ENCODE results near the gene OR4K1.

OR4K1 gene

DNA sequence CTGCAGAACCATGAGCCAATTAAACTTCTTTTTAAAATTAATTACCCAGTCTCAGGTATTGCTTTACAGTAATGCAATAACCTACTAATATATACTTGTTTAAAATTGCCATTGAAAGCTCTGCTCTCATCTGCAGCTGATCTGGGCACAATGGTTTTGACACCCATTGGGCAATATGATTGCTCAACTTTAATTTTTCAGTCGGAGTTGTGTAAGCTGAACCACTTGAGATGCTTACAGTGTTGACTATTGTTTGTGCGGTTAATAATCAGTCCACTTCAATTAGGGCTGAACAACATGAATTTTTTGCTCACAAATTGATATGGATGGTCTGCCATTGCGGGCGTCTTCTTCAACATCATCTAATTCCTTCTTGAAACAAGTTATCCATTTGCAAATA is 28.3 kb upstream of the OR4K1 start:
- ATAC-seq = no peak
- TF ChIP-seq CSDC2 (CRISPR knock-in tag; IDR thresholded peaks at IDR 0.05) = no peak
- TF ChIP-seq TOX (CRISPR knock-in tag; IDR thresholded peaks at IDR 0.05; ENCODE audit: borderline replicate concordance) = no peak
- no peak for TF ChIP-seq POU6F1 (CRISPR knock-in tag; IDR thresholded peaks at IDR 0.05; ENCODE audit: borderline replicate concordance, low read depth)
- TF ChIP-seq CREB5 (CRISPR knock-in tag; IDR thresholded peaks at IDR 0.05; ENCODE audit: low read depth) = no peak
- no peak for TF ChIP-seq ESRRG (CRISPR knock-in tag; IDR thresholded peaks at IDR 0.05)
- no peak for TF ChIP-seq ZNF70 (CRISPR knock-in tag; IDR thresholded peaks at IDR 0.05)
- TF ChIP-seq ZC3H10 (CRISPR knock-in tag; IDR thresholded peaks at IDR 0.05) = no peak
- TF ChIP-seq SNAI2 (CRISPR knock-in tag; IDR thresholded peaks at IDR 0.05) = no peak
- no peak for TF ChIP-seq PATZ1 (CRISPR knock-in tag; IDR thresholded peaks at IDR 0.05; ENCODE audit: borderline replicate concordance)
- TF ChIP-seq, protein P1, sequence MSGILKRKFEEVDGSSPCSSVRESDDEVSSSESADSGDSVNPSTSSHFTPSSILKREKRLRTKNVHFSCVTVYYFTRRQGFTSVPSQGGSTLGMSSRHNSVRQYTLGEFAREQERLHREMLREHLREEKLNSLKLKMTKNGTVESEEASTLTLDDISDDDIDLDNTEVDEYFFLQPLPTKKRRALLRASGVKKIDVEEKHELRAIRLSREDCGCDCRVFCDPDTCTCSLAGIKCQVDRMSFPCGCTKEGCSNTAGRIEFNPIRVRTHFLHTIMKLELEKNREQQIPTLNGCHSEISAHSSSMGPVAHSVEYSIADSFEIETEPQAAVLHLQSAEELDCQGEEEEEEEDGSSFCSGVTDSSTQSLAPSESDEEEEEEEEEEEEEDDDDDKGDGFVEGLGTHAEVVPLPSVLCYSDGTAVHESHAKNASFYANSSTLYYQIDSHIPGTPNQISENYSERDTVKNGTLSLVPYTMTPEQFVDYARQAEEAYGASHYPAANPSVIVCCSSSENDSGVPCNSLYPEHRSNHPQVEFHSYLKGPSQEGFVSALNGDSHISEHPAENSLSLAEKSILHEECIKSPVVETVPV (CRISPR knock-in tag; IDR thresholded peaks at IDR 0.05) = no peak
- no peak for TF ChIP-seq TCF4 (CRISPR knock-in tag; IDR thresholded peaks at IDR 0.05; ENCODE audit: borderline replicate concordance)
- TF ChIP-seq RARB (CRISPR knock-in tag; IDR thresholded peaks at IDR 0.05) = no peak
- no peak for TF ChIP-seq ZNF8 (CRISPR knock-in tag; IDR thresholded peaks at IDR 0.05)
- no peak for TF ChIP-seq ISL1 (CRISPR knock-in tag; IDR thresholded peaks at IDR 0.05)
- no peak for TF ChIP-seq ZNF565 (CRISPR knock-in tag; conservative IDR thresholded peaks at IDR 0.05; ENCODE audit: low read depth)

DNA sequence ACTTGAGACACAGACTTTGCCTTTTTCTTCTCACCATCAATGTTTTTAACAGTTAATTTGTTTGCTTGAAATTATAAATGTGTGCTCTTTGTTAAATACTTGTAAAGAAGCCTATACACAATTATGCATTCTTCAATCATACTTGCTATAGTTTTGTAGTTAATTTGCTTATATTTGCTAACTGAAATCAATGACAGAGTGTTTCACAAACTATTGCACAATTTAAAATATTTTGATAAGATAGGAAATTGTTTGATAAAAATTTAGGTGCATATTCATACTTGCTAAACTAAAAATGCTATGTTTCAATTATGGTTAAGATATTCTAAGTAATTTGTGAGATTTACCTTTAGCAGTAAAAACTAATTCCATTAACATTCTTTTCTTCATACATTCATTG is 24.1 kb upstream of the OR4K1 start:
- ATAC-seq = no peak
- TF ChIP-seq TOX (CRISPR knock-in tag; IDR thresholded peaks at IDR 0.05; ENCODE audit: borderline replicate concordance) (no peak), POU6F1 (CRISPR knock-in tag; IDR thresholded peaks at IDR 0.05; ENCODE audit: borderline replicate concordance, low read depth) (no peak), PATZ1 (CRISPR knock-in tag; IDR thresholded peaks at IDR 0.05; ENCODE audit: borderline replicate concordance) (no peak), ISL1 (CRISPR knock-in tag; IDR thresholded peaks at IDR 0.05) (no peak), CREB5 (CRISPR knock-in tag; IDR thresholded peaks at IDR 0.05; ENCODE audit: low read depth) (no peak), ZFP30 (CRISPR knock-in tag; IDR thresholded peaks at IDR 0.05) (no peak)
- TF ChIP-seq, protein P2, sequence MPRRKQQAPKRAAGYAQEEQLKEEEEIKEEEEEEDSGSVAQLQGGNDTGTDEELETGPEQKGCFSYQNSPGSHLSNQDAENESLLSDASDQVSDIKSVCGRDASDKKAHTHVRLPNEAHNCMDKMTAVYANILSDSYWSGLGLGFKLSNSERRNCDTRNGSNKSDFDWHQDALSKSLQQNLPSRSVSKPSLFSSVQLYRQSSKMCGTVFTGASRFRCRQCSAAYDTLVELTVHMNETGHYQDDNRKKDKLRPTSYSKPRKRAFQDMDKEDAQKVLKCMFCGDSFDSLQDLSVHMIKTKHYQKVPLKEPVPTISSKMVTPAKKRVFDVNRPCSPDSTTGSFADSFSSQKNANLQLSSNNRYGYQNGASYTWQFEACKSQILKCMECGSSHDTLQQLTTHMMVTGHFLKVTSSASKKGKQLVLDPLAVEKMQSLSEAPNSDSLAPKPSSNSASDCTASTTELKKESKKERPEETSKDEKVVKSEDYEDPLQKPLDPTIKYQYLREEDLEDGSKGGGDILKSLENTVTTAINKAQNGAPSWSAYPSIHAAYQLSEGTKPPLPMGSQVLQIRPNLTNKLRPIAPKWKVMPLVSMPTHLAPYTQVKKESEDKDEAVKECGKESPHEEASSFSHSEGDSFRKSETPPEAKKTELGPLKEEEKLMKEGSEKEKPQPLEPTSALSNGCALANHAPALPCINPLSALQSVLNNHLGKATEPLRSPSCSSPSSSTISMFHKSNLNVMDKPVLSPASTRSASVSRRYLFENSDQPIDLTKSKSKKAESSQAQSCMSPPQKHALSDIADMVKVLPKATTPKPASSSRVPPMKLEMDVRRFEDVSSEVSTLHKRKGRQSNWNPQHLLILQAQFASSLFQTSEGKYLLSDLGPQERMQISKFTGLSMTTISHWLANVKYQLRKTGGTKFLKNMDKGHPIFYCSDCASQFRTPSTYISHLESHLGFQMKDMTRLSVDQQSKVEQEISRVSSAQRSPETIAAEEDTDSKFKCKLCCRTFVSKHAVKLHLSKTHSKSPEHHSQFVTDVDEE (CRISPR knock-in tag; IDR thresholded peaks at IDR 0.05) = no peak
